GM06990 (cell line): Measurements from ENCODE around the gene LEP.

Experiments
- DNase-seq: peaks from one replicate; pipeline ENCODE4 v3.0.0-alpha.2; 2011; ENCODE audit not compliant: insufficient read length; ENCODE audit errors: extremely low read depth
- H3K27me3 ChIP-seq: replicated peaks from 2 replicates; pipeline ENCODE4 v1.6.0; 2011; ENCODE audit warnings: low read length; ENCODE audit not compliant: control insufficient read depth, insufficient read depth
- H3K36me3 ChIP-seq: 2 replicates; pipeline ENCODE4 v1.5.1; 2011; ENCODE audit warnings: low read length; ENCODE audit not compliant: control insufficient read depth, insufficient read depth
- H3K4me3 ChIP-seq: replicated peaks from 2 replicates; pipeline ENCODE4 v1.5.1; 2011; ENCODE audit warnings: low read depth, mild to moderate bottlenecking, control low read depth, low read length
- TF ChIP-seq, protein P1 (sequence below): IDR thresholded peaks from 2 replicates; pipeline ENCODE4 v1.5.1; 2011; ENCODE audit warnings: low read length, control low read depth, mild to moderate bottlenecking, inconsistent platforms; ENCODE audit not compliant: insufficient read depth, poor library complexity, severe bottlenecking

The LEP gene

DNA sequence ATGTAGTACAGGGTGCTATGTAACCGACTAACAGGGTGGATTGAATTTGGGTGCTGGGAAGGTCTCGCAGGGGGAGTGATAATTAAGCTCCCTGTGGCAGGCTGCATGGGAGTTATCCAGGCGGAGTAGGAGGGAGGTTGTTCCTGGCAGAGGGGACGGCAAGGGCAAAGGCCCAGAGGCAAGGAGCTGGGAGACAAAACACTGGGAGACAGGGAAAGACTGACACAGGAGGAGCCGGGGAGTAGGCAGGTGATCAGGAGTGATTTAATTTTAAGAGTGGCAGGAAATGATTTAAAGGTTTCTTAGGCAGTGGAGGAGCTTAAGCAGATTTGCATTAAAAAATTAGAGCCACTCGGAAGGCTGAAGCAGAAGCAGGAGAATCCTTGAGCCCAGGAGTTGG, 40.7 kb upstream of the LEP start:
- peaks cover 2% of the 10 kb centered on the region for H3K27me3 ChIP-seq
- no peak for DNase-seq
- H3K4me3 ChIP-seq, result no peak overlapping the region
- TF ChIP-seq, protein P1, sequence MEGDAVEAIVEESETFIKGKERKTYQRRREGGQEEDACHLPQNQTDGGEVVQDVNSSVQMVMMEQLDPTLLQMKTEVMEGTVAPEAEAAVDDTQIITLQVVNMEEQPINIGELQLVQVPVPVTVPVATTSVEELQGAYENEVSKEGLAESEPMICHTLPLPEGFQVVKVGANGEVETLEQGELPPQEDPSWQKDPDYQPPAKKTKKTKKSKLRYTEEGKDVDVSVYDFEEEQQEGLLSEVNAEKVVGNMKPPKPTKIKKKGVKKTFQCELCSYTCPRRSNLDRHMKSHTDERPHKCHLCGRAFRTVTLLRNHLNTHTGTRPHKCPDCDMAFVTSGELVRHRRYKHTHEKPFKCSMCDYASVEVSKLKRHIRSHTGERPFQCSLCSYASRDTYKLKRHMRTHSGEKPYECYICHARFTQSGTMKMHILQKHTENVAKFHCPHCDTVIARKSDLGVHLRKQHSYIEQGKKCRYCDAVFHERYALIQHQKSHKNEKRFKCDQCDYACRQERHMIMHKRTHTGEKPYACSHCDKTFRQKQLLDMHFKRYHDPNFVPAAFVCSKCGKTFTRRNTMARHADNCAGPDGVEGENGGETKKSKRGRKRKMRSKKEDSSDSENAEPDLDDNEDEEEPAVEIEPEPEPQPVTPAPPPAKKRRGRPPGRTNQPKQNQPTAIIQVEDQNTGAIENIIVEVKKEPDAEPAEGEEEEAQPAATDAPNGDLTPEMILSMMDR, result no peak
- H3K36me3 ChIP-seq, result no peaks in the 10 kb centered on the region

DNA sequence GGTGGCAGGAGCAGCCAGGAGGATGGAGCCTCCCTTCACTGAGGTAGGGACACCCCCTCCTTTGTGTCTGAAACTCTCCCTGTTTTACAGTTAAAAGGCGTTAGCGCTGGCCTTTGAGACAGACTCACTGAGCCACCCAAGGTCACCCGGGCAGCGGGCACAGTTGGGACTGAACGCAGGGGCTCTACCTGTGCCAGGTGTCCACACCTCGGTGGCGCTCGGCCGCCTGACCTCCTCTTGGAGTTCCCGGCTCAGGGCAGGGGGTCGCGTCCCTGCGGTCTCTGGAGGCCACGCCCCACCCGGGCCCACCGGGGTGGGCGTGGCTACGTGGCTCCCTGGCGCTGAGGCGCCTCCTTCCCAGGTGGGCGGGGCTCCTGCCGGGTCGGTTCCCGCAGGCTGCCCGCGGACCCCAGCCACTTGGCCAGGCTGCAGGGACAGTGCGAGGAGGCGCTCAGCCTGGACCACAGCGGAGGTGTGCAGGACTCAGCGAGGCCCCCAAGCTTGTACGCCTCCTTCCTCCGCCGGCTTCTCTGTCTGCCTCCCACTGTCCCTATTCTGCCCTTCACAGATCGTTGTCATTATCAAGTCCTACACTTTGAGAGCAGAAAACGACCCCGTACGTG, 39.9 kb upstream of the LEP start:
- no peaks in the 10 kb centered on the region for H3K36me3 ChIP-seq
- H3K27me3 ChIP-seq, result peaks cover 3% of the 10 kb centered on the region
- DNase-seq, result no peak
- TF ChIP-seq, protein P1, result no peak
- no peak overlapping the region for H3K4me3 ChIP-seq

DNA sequence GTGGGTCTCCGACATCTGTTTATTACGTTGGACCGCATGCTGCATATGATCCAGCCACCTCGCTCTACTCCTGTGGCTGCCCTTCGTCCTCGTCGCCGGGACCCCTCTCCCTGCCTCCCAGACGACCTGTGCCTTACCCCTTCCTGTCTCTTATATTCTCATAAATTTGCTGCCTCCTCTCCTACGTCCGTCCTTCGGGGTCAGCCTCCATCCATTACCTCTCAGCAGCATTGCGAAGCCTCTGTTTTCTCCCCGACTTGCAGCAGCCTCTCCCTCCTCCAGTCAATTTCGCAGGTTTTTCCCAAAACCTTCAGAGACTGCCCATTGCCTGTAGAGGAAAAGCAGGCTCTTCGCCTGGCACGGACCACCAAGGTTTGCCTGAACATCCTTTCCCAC, 39.4 kb upstream of the LEP start:
- TF ChIP-seq, protein P1, result no peak
- Histone ChIP-seq H3K4me3 (no peak overlapping the region), H3K27me3 (peaks cover 4% of the 10 kb centered on the region), H3K36me3 (no peaks in the 10 kb centered on the region)
- no peak for DNase-seq

DNA sequence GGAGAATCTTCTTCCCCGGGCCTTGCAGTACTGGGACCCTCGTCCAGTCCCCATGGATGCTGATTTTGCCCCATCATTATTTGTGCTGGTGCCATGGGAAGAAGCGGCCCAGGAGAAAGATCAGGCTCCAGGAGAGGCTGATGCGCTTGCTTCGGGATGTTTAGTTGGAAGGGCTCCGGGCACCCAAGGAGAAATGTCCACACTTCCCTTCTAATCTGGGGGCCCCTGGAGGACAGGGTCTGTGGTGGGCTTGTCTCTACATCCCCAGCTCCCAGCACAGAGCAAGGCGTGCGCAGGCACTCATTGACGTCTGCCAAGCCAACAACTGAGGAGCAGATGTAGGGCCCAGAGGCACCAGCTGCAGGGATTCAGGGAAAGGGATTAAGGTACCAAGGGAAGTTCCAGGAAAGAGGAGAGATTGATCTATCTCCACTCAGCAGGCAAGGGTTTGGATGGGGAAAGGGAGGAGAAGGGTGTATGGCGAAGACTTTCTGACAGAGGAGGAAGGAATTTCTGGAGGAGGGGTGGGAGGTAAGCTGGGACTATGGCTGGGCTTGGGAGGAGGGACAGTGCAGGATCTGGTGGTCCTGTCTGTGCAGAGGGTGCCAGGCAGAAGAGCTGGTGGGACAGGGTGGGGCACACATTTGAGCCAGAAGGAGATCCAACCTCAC, 38.7 kb upstream of the LEP start:
- DNase-seq, result no peak
- TF ChIP-seq, protein P1, result no peak
- H3K27me3 ChIP-seq, result peaks cover 4% of the 10 kb centered on the region
- H3K36me3 ChIP-seq, result no peaks in the 10 kb centered on the region
- no peak overlapping the region for H3K4me3 ChIP-seq

DNA sequence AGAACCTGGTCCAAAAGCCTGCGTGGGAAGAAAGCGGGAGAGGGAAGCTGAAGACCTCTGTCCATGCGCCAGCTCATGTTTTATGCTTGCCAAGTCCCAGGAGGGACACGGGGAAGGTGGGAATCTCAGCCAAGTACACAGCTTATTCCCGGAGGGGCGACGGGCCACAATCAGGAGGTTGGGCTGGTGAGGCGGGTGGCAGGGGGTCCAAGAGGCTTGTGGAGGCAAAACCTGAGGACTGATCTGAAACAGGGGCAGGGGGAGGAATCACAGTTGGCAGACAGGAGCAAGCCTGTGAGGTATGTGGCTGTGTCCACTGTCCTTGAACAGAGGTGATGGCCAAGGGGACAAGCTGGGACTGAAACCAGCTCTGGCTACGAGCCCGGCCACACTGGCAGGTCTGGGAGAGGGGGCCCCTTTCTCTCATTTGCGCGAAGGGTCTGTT, 38.0 kb upstream of the LEP start:
- Histone ChIP-seq H3K36me3 (no peaks in the 10 kb centered on the region), H3K27me3 (peaks cover 2% of the 10 kb centered on the region; the same call in 1 of the 2 replicates), H3K4me3 (no peak overlapping the region)
- no peak for DNase-seq
- TF ChIP-seq, protein P1, result no peak
